ENCODE results near the gene TSC22D2. TPM values are rescaled to one million over a fixed set of nuclear protein-coding genes. Genes with fewer than 3 reads are reported as not detected.

The TSC22D2 gene
- total RNA-seq, 4 donors from 2014 or later: 19.8 to 59.7 (median 29.5) TPM

DNA sequence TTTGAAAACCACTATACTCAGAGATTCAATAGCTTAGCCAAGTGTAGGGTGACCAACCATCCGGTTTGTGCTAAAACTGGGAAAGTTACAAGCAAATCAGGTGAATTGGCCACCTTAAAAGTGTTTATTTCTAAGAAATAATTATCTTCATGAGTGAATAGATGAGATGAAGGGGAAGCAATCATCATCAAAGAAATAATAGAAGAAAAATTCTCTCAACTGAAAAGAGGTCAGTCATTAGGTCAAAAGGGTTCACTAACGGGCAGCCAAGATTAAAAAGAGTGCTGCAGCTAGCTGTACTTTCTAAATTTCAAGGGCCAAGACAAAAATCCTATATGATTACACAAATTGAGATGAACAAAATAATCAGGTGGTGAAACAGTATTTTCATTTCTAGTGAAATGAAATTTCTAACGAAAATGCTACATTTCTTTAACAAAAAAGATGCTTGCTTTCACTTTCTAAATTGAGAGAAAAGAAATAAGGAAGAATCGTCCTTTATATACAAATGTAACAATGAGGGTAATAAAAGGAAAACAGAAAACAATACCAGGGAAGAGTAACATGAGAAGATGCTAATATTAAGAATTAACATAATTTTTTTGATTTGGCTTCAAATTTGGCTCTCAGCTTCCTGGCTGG is 34.7 kb upstream of the TSC22D2 start:
- no peak for DNase-seq
- Histone ChIP-seq H3K4me1 (peaks cover 0 to 39% (median 0%) of the 10 kb centered on the region in 4 donors), H3K27ac (no peak overlapping the region), H3K4me3 (no peak overlapping the region), H3K9me3 (no peaks in the 10 kb centered on the region), H3K27me3 (no peaks in the 10 kb centered on the region), H3K36me3 (no peaks in the 10 kb centered on the region)
- in situ Hi-C loops (cut with MboI; ENCODE audit: low pct_ligation_motif_present in 1 of 4, low pct_unique_long_range_greater_than_20kb in 1 of 4, low sequenced_read_pairs in 3 of 4) (no loop called here), intact Hi-C loops (cut with DNase I; ENCODE audit: low total_unique reads) (loop anchor here (5.0 kb wide), 1 partner anchor 34 kb away; the partner anchor contains the start of gene TSC22D2)
- 57 to 60% methylated on average over 4 of the region's 4 CpGs for WGBS, 2 donors (ENCODE audit: low coverage in 1 of 2)
- TF ChIP-seq, protein P1, sequence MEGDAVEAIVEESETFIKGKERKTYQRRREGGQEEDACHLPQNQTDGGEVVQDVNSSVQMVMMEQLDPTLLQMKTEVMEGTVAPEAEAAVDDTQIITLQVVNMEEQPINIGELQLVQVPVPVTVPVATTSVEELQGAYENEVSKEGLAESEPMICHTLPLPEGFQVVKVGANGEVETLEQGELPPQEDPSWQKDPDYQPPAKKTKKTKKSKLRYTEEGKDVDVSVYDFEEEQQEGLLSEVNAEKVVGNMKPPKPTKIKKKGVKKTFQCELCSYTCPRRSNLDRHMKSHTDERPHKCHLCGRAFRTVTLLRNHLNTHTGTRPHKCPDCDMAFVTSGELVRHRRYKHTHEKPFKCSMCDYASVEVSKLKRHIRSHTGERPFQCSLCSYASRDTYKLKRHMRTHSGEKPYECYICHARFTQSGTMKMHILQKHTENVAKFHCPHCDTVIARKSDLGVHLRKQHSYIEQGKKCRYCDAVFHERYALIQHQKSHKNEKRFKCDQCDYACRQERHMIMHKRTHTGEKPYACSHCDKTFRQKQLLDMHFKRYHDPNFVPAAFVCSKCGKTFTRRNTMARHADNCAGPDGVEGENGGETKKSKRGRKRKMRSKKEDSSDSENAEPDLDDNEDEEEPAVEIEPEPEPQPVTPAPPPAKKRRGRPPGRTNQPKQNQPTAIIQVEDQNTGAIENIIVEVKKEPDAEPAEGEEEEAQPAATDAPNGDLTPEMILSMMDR (IDR thresholded peaks at IDR 0.05): no peak
- TF ChIP-seq POLR2A (IDR thresholded peaks at IDR 0.05) (no peak), POLR2AphosphoS5 (IDR thresholded peaks at IDR 0.05) (no peak), EP300 (IDR thresholded peaks at IDR 0.05; ENCODE audit: low read depth) (no peak)

DNA sequence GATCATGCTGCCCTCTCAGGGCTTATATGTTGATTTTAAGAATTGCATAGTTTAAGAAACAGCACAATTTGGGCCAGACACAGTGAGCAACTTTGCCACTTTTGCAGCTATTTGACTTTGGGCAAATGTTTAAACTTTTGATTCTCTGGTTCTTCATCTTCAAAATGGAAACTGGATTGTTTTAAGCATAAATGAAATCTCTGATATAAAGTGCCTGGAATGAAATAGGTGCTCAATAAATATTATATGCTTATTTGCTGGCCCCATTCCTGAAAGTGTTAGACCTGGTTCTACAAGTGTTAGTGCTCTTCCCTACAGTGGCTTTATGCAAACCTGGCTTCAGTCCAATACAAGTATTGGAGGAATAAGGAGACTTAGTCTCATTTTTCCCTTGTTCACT is 33.1 kb upstream of the TSC22D2 start:
- no peaks in the 10 kb centered on the region for H3K27me3 ChIP-seq
- intact Hi-C loops (cut with DNase I; ENCODE audit: low total_unique reads) (loop anchor here (5.0 kb wide), 1 partner anchor 32 kb away; the partner anchor contains the start of gene TSC22D2), in situ Hi-C loops (cut with MboI; ENCODE audit: low pct_ligation_motif_present in 1 of 4, low pct_unique_long_range_greater_than_20kb in 1 of 4, low sequenced_read_pairs in 3 of 4) (no loop called here)
- H3K27ac ChIP-seq: no peak overlapping the region
- TF ChIP-seq EP300 (IDR thresholded peaks at IDR 0.05; ENCODE audit: low read depth) (no peak), POLR2AphosphoS5 (IDR thresholded peaks at IDR 0.05) (no peak), POLR2A (IDR thresholded peaks at IDR 0.05) (no peak)
- TF ChIP-seq, protein P1 (IDR thresholded peaks at IDR 0.05): no peak
- DNase-seq: no peak
- no peak overlapping the region for H3K4me3 ChIP-seq
- no peaks in the 10 kb centered on the region for H3K36me3 ChIP-seq
- peaks cover 0 to 35% (median 0%) of the 10 kb centered on the region in 4 donors for H3K4me1 ChIP-seq
- H3K9me3 ChIP-seq: no peaks in the 10 kb centered on the region

GRCh38 chr3:150376001-150376848 is 31.9 kb upstream of the TSC22D2 start:
- Histone ChIP-seq H3K36me3 (no peaks in the 10 kb centered on the region), H3K4me1 (peaks cover 0 to 26% (median 0%) of the 10 kb centered on the region in 4 donors), H3K27me3 (no peaks in the 10 kb centered on the region), H3K9me3 (no peaks in the 10 kb centered on the region), H3K27ac (no peak overlapping the region), H3K4me3 (no peak overlapping the region)
- TF ChIP-seq POLR2AphosphoS5 (IDR thresholded peaks at IDR 0.05) (no peak), EP300 (IDR thresholded peaks at IDR 0.05; ENCODE audit: low read depth) (no peak), POLR2A (IDR thresholded peaks at IDR 0.05) (no peak)
- intact Hi-C loops (cut with DNase I; ENCODE audit: low total_unique reads): no loop called here
- 50 to 52% methylated on average over 3 of the region's 3 CpGs for WGBS, 2 donors (ENCODE audit: low coverage in 1 of 2)
- in situ Hi-C loops (cut with MboI; ENCODE audit: low pct_ligation_motif_present in 1 of 4, low pct_unique_long_range_greater_than_20kb in 1 of 4, low sequenced_read_pairs in 3 of 4): no loop called here
- no peak for DNase-seq

- Histone ChIP-seq H3K27ac (peak overlapping the region in 1 of 4 donors; percentile 7), H3K4me3 (no peak overlapping the region), H3K9me3 (no peaks in the 10 kb centered on the region), H3K27me3 (no peaks in the 10 kb centered on the region), H3K4me1 (peaks cover 0 to 13% (median 0%) of the 10 kb centered on the region in 4 donors), H3K36me3 (no peaks in the 10 kb centered on the region)
- in situ Hi-C loops (cut with MboI; ENCODE audit: low pct_ligation_motif_present in 1 of 4, low pct_unique_long_range_greater_than_20kb in 1 of 4, low sequenced_read_pairs in 3 of 4): no loop called here
- intact Hi-C loops (cut with DNase I; ENCODE audit: low total_unique reads): no loop called here
- TF ChIP-seq EP300 (IDR thresholded peaks at IDR 0.05; ENCODE audit: low read depth) (no peak), POLR2A (IDR thresholded peaks at IDR 0.05) (no peak)
- DNase-seq: no peak
- 55% methylated on average over 1 of the region's 1 CpG; no CpG with 5 or more reads in 1 of the 2 donors for WGBS, 2 donors (ENCODE audit: low coverage in 1 of 2)
Observed at GRCh38 chr3:150377601-150378300, 30.3 kb upstream of the TSC22D2 start.
